OCI-LY7 (cell line): ENCODE measurements around the gene FAM193A.

Source experiments
- CTCF ChIP-seq: fragments of 200-600 bp; sonication (generic); conservative IDR thresholded peaks from 2 replicates; pipeline ENCODE4 v1.5.1; 2014; ENCODE audit warnings: mild to moderate bottlenecking, antibody characterized with exemption, low read length, moderate library complexity, mixed read lengths
- EZH2phosphoT487 ChIP-seq: fragments of 200-600 bp; sonication (generic); IDR thresholded peaks from 2 replicates; pipeline ENCODE4 v1.6.1; 2018; ENCODE audit warnings: low read depth, borderline replicate concordance, mild to moderate bottlenecking, mixed run types, antibody characterized with exemption, low read length, moderate library complexity, mixed read lengths

DNA sequence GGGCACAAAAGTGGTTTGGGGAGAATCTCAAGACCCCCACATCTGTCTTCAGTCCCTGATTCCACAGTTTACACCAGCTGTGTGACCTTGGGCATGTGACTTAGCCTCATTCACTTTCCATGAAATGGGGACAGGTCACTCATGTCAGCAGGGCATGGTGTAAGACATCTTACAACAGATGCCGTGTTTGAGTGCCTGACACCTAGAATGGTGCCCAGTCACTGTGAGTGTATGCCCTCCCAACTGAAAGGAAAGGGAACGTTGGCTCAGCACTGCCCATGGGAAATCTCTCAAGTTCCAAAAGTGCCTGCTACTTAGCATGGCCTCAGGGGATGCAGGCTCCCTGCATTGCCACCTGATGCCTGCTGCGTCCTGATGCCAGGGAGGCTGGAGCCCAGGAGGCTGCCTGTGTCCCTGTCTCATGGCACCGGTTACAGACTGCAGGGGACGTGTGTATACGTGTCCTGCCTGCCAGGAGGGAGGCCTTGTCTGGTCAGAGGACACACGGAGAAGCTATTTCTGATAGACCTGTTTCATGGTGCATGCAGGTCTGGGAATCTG, 35.3 kb upstream of the FAM193A start:
- no peak for TF ChIP-seq CTCF
- TF ChIP-seq EZH2phosphoT487: no peak
